Caco-2 (cell line): Measurements from ENCODE around the gene NMRK2. TPM values are rescaled to one million over a fixed set of nuclear protein-coding genes. Genes with fewer than 3 reads are reported as not detected.

Experiments used
- BruUV-seq: library from RNA; stranded (reverse); fragments of 400-500 nt; replicated peaks from 2 replicates; lab custom pipeline; 2021; lab: Mats Ljungman, UMichigan
- CTCF ChIA-PET: fragments of 300-600 bp; sonication (Branson Sonifier 250); formaldehyde crosslinking; loops from one replicate; lab custom pipeline; 2022; ENCODE audit warnings: antibody characterized with exemption; lab: Charles Lee
- POLR2A ChIA-PET: fragments of 300-600 bp; sonication (Branson Sonifier 250); formaldehyde crosslinking; loops from one replicate; lab custom pipeline; 2022; ENCODE audit warnings: antibody characterized with exemption; lab: Charles Lee
- DNase-seq, 2 experiments: peaks; one replicate each; pipeline versions ENCODE4 v3.0.0 to v3.0.0-alpha.2; 2020 to 2022
- H3K27me3 ChIP-seq: replicated peaks from 2 replicates; pipeline ENCODE4 v1.6.0; 2011; ENCODE audit warnings: low read length; ENCODE audit not compliant: control insufficient read depth, insufficient read depth
- H3K36me3 ChIP-seq: 2 replicates; pipeline ENCODE4 v1.5.1; 2011; ENCODE audit warnings: low read length; ENCODE audit not compliant: control insufficient read depth, insufficient read depth
- H3K4me1 ChIP-seq: fragments of 250-450 bp; sonication (Bioruptor Pico); 2 replicates; pipeline ENCODE4 v1.5.1; 2020; ENCODE audit warnings: mild to moderate bottlenecking
- H3K4me3 ChIP-seq: 2 replicates; pipeline ENCODE4 v1.5.1; 2011; ENCODE audit warnings: low read depth, mild to moderate bottlenecking, control low read depth, low read length
- H3K9me3 ChIP-seq: fragments of 250-450 bp; sonication (Bioruptor Pico); 2 replicates; pipeline ENCODE4 v1.5.1; 2020; ENCODE audit warnings: mild to moderate bottlenecking, moderate library complexity
- H3K27ac Mint-ChIP-seq: one replicate; pipeline ENCODE4 v1.8.0; 2022; ENCODE audit warnings: mixed read lengths; ENCODE audit not compliant: unreplicated experiment
- H3K27me3 Mint-ChIP-seq: one replicate; pipeline ENCODE4 v1.8.0; 2022; ENCODE audit warnings: mixed read lengths; ENCODE audit not compliant: insufficient read depth, unreplicated experiment
- H3K36me3 Mint-ChIP-seq: one replicate; pipeline ENCODE4 v1.8.0; 2022; ENCODE audit warnings: mild to moderate bottlenecking, mixed read lengths; ENCODE audit not compliant: insufficient read depth, unreplicated experiment
- H3K4me1 Mint-ChIP-seq: one replicate; pipeline ENCODE4 v1.8.0; 2022; ENCODE audit warnings: low read depth, mixed read lengths; ENCODE audit not compliant: unreplicated experiment
- H3K4me3 Mint-ChIP-seq: one replicate; pipeline ENCODE4 v1.8.0; 2022; ENCODE audit warnings: mild to moderate bottlenecking, moderate library complexity, mixed read lengths; ENCODE audit not compliant: unreplicated experiment
- H3K9me3 Mint-ChIP-seq: one replicate; pipeline ENCODE4 v1.8.0; 2022; ENCODE audit warnings: mixed read lengths; ENCODE audit not compliant: unreplicated experiment
- intact Hi-C: fragments of 100-400 bp; cut with micrococcal nuclease; formaldehyde crosslinking; loops from one replicate; pipeline ENCODE4 v1.10.0; 2022; ENCODE audit not compliant: unreplicated experiment
- total RNA-seq: library from RNA; stranded (reverse); gene quantifications from 2 replicates; pipeline ENCODE4 v1.2.3, GENCODE V29; 2022
- TF ChIP-seq, protein P1 (sequence below), 2 experiments: fragments of 200-600 bp in 1 of 2; IDR thresholded peaks; 1 replicate in 1 of 2; 2 replicates in 1 of 2; pipeline versions ENCODE4 v1.5.1 to v1.8.0; 2011 to 2022; ENCODE audit warnings: antibody characterized with exemption in 1 of 2, control low read depth in 1 of 2, inconsistent platforms in 1 of 2, low read depth in 1 of 2, low read length in 1 of 2, mild to moderate bottlenecking in 1 of 2, moderate library complexity in 1 of 2; ENCODE audit not compliant: insufficient read depth in 1 of 2, severe bottlenecking in 1 of 2, unreplicated experiment in 1 of 2

The NMRK2 gene
- total RNA-seq, 1 experiment from 2014 or later: not detected

GRCh38 chr19:3895788-3896187, 37.1 kb upstream of the NMRK2 start:
- Mint-ChIP-seq H3K36me3 (no peaks in the 10 kb centered on the region), H3K27ac (no peak overlapping the region), H3K4me1 (no peaks in the 10 kb centered on the region), H3K27me3 (no peaks in the 10 kb centered on the region), H3K4me3 (no peak overlapping the region), H3K9me3 (no peaks in the 10 kb centered on the region)
- H3K27me3 ChIP-seq: no peaks in the 10 kb centered on the region
- BruUV-seq: no TSS peak
- H3K4me3 ChIP-seq: no peak overlapping the region
- H3K4me1 ChIP-seq: no peaks in the 10 kb centered on the region
- CTCF ChIA-PET: interaction anchor here (0.7 kb wide), 1 partner anchor 1179 kb away, joined by 5 read pairs; no protein-coding TSS in a partner anchor
- intact Hi-C loops: no loop called here
- H3K36me3 ChIP-seq: no peaks in the 10 kb centered on the region
- POLR2A ChIA-PET: no interaction called here
- 0 out of 2 replicates have a peak, but pooled peaks cover 6% of the 10 kb centered on the region for H3K9me3 ChIP-seq
- DNase-seq: no peak
- TF ChIP-seq, protein P1, sequence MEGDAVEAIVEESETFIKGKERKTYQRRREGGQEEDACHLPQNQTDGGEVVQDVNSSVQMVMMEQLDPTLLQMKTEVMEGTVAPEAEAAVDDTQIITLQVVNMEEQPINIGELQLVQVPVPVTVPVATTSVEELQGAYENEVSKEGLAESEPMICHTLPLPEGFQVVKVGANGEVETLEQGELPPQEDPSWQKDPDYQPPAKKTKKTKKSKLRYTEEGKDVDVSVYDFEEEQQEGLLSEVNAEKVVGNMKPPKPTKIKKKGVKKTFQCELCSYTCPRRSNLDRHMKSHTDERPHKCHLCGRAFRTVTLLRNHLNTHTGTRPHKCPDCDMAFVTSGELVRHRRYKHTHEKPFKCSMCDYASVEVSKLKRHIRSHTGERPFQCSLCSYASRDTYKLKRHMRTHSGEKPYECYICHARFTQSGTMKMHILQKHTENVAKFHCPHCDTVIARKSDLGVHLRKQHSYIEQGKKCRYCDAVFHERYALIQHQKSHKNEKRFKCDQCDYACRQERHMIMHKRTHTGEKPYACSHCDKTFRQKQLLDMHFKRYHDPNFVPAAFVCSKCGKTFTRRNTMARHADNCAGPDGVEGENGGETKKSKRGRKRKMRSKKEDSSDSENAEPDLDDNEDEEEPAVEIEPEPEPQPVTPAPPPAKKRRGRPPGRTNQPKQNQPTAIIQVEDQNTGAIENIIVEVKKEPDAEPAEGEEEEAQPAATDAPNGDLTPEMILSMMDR (IDR thresholded peaks at IDR 0.05; ENCODE audit: insufficient read depth in 1 of 2, low read depth in 1 of 2, low read length in 1 of 2, severe bottlenecking in 1 of 2, unreplicated experiment in 1 of 2): no peak

DNA sequence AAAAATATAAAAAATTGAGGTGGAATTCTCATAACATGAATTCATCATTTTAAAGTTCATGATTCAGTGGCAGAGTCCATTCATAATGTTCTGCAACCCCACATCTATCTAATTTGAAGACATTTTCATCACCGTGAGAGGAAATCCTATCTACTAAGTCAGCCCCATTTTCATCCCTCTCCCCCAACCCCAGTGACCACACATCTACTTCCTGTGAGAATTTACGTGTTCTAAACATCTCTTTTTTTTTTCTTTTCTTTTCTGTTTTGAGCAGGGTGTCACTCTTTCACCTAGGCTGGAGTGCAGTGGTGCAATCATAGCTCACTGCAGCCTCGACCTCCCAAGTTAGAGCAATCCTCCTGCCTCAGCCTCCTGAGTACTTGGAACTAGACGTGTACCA, 34.9 kb upstream of the NMRK2 start:
- no TSS peak for BruUV-seq
- Mint-ChIP-seq H3K27me3 (no peaks in the 10 kb centered on the region), H3K9me3 (no peaks in the 10 kb centered on the region), H3K4me3 (no peak overlapping the region), H3K27ac (no peak overlapping the region), H3K36me3 (no peaks in the 10 kb centered on the region), H3K4me1 (no peaks in the 10 kb centered on the region)
- Histone ChIP-seq H3K27me3 (no peaks in the 10 kb centered on the region), H3K4me3 (no peak overlapping the region), H3K9me3 (0 out of 2 replicates have a peak, but pooled peaks cover 6% of the 10 kb centered on the region), H3K4me1 (no peaks in the 10 kb centered on the region), H3K36me3 (no peaks in the 10 kb centered on the region)
- ChIA-PET CTCF (no interaction called here), POLR2A (no interaction called here)
- intact Hi-C loops: no loop called here
- TF ChIP-seq, protein P1 (IDR thresholded peaks at IDR 0.05; ENCODE audit: insufficient read depth in 1 of 2, low read depth in 1 of 2, low read length in 1 of 2, severe bottlenecking in 1 of 2, unreplicated experiment in 1 of 2): no peak
- DNase-seq: no peak

DNA sequence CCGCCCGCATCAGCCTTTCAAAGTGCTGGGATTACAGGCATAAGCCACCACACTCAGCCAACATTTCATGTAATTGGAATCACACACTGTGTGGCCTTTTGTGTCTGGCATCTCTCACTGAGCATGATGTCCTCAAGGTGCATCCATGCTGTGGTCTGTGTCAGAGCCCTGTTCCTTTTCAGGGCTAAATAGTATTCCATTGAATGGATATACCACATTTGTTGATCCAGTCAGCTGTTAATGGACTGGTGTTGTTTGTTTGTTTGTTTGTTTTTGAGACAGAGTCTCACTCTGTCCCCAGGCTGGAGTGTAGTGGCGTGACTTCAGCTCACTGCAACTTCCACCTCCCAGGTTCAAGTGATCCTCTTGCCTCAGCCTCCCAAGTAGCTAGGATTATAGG, 34.4 kb upstream of the NMRK2 start:
- no TSS peak for BruUV-seq
- CTCF ChIA-PET: no interaction called here
- Mint-ChIP-seq H3K27ac (no peak overlapping the region), H3K4me3 (no peak overlapping the region), H3K9me3 (no peaks in the 10 kb centered on the region), H3K36me3 (no peaks in the 10 kb centered on the region), H3K4me1 (no peaks in the 10 kb centered on the region), H3K27me3 (no peaks in the 10 kb centered on the region)
- no peaks in the 10 kb centered on the region for H3K27me3 ChIP-seq
- H3K36me3 ChIP-seq: no peaks in the 10 kb centered on the region
- no peaks in the 10 kb centered on the region for H3K4me1 ChIP-seq
- TF ChIP-seq, protein P1 (IDR thresholded peaks at IDR 0.05; ENCODE audit: insufficient read depth in 1 of 2, low read depth in 1 of 2, low read length in 1 of 2, severe bottlenecking in 1 of 2, unreplicated experiment in 1 of 2): no peak
- 0 out of 2 replicates have a peak, but pooled peaks cover 6% of the 10 kb centered on the region for H3K9me3 ChIP-seq
- no peak for DNase-seq
- POLR2A ChIA-PET: interaction anchor here (0.7 kb wide), 1 partner anchor 1730 kb away, joined by 13 read pairs; no protein-coding TSS in a partner anchor
- no peak overlapping the region for H3K4me3 ChIP-seq
- intact Hi-C loops: no loop called here
